ENCODE data around the gene CMKLR1. TPM values are rescaled to one million over a fixed set of nuclear protein-coding genes. Genes with fewer than 3 reads are reported as not detected.

CMKLR1 gene
- total and polyA plus RNA-seq, 10 of the 15 experiments (the other 5 are each of a cell fraction or from before 2014, with no cell fraction given), result 13.8 to 52.3 (median 26.2) TPM

DNA sequence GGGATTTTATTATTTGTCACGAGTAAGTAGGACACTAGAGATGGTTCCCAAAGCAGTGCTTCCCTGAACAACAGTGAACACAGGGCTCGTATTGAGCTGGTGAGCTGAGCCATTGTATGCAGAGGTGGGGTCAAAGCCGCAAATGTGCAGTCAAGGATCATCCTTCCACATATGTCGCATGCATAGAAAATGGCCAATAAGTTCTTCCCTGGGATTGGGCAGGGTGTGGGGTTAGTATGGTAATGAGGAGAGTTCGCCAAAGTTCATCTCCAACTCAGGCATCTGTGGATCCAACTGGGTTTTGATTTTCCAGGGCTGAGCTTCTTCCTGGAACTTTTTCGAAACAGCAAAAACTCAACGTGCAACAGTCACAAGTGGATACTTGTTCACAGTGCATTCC lies 86.6 kb downstream of the CMKLR1 start (continued):
- TF ChIP-seq EED (IDR thresholded peaks at IDR 0.05; ENCODE audit: low read depth) (no peak), BHLHE40 (IDR thresholded peaks at IDR 0.05; ENCODE audit: borderline replicate concordance in 1 of 2, low read depth in 2 of 2, low read length in 1 of 2) (no peak), SREBF1 (IDR thresholded peaks at IDR 0.05; ENCODE audit: low read length) (no peak)

DNA sequence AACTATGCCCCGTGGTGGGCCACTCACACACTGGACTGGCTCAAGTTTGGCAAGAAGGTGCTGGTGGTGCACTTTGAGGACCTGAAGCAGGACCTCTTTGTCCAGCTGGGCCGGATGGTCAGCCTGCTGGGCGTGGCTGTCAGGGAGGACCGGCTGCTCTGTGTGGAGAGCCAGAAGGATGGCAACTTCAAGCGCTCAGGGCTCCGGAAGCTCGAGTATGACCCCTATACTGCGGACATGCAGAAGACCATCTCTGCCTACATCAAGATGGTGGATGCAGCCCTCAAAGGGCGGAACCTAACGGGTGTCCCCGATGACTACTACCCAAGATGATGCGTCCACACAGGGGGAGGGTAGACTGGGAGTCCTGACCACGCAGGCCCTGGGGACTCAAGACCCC lies 91.1 kb downstream of the CMKLR1 start:
- RAD21 ChIA-PET (ENCODE audit: unreplicated experiment), result no interaction called here
- H3K36me3 ChIP-seq (ENCODE audit: control insufficient read depth in 2 of 2, insufficient read depth in 2 of 2, low read length in 1 of 2), result no peaks in the 10 kb centered on the region
- in situ Hi-C loops (cut with MboI) (no loop called here), intact Hi-C loops (cut with micrococcal nuclease; ENCODE audit: unreplicated experiment) (no loop called here)
- FAIRE-seq, result no peak
- no peak overlapping the region for H2AFZ ChIP-seq (ENCODE audit: control insufficient read depth, low read depth, low read length)
- no peaks in the 10 kb centered on the region for H3K79me2 ChIP-seq (ENCODE audit: control insufficient read depth, insufficient read depth, low read length)
- WGBS (ENCODE audit: insufficient coverage, insufficient replicate concordance, low lambda C conversion rate, missing lambda C conversion rate), result 36% methylated on average over 13 of the region's 13 CpGs
- no peaks in the 10 kb centered on the region for H4K20me1 ChIP-seq (ENCODE audit: control insufficient read depth, insufficient read depth)
- no peaks in the 10 kb centered on the region for H3K9me3 ChIP-seq (replicated peaks; ENCODE audit: control insufficient read depth, insufficient read depth, low read length)
- peaks cover 0 to 6% of the 10 kb centered on the region in 2 experiments; a peak in 3 of 4 replicates for H3K27me3 ChIP-seq (replicated peaks in 1 of 2; ENCODE audit: control insufficient read depth in 2 of 2, insufficient read depth in 2 of 2, low read length in 1 of 2)
- no peak for ATAC-seq
- TF ChIP-seq POLR2AphosphoS5 (IDR thresholded peaks at IDR 0.05; ENCODE audit: low read length) (no peak), MEF2A (IDR thresholded peaks at IDR 0.05; ENCODE audit: insufficient read depth, low read depth, low read length) (no peak), POU2F2 (IDR thresholded peaks at IDR 0.05; ENCODE audit: borderline replicate concordance, low read depth, low read length) (no peak), STAT1 (conservative IDR thresholded peaks at IDR 0.05) (no peak), CHD1 (IDR thresholded peaks at IDR 0.05; ENCODE audit: low read depth, low read length) (no peak), ZNF24 (IDR thresholded peaks at IDR 0.05) (no peak), ZNF217 (IDR thresholded peaks at IDR 0.05) (no peak)
- TF ChIP-seq, protein P1, sequence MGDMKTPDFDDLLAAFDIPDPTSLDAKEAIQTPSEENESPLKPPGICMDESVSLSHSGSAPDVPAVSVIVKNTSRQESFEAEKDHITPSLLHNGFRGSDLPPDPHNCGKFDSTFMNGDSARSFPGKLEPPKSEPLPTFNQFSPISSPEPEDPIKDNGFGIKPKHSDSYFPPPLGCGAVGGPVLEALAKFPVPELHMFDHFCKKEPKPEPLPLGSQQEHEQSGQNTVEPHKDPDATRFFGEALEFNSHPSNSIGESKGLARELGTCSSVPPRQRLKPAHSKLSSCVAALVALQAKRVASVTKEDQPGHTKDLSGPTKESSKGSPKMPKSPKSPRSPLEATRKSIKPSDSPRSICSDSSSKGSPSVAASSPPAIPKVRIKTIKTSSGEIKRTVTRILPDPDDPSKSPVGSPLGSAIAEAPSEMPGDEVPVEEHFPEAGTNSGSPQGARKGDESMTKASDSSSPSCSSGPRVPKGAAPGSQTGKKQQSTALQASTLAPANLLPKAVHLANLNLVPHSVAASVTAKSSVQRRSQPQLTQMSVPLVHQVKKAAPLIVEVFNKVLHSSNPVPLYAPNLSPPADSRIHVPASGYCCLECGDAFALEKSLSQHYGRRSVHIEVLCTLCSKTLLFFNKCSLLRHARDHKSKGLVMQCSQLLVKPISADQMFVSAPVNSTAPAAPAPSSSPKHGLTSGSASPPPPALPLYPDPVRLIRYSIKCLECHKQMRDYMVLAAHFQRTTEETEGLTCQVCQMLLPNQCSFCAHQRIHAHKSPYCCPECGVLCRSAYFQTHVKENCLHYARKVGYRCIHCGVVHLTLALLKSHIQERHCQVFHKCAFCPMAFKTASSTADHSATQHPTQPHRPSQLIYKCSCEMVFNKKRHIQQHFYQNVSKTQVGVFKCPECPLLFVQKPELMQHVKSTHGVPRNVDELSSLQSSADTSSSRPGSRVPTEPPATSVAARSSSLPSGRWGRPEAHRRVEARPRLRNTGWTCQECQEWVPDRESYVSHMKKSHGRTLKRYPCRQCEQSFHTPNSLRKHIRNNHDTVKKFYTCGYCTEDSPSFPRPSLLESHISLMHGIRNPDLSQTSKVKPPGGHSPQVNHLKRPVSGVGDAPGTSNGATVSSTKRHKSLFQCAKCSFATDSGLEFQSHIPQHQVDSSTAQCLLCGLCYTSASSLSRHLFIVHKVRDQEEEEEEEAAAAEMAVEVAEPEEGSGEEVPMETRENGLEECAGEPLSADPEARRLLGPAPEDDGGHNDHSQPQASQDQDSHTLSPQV (IDR thresholded peaks at IDR 0.05), result no peak
- TF ChIP-seq, protein P2, sequence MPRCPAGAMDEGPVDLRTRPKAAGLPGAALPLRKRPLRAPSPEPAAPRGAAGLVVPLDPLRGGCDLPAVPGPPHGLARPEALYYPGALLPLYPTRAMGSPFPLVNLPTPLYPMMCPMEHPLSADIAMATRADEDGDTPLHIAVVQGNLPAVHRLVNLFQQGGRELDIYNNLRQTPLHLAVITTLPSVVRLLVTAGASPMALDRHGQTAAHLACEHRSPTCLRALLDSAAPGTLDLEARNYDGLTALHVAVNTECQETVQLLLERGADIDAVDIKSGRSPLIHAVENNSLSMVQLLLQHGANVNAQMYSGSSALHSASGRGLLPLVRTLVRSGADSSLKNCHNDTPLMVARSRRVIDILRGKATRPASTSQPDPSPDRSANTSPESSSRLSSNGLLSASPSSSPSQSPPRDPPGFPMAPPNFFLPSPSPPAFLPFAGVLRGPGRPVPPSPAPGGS (IDR thresholded peaks at IDR 0.05; ENCODE audit: borderline replicate concordance, insufficient read depth, low read depth, low read length, poor library complexity, severe bottlenecking), result no peak
- TF ChIP-seq, protein P3, sequence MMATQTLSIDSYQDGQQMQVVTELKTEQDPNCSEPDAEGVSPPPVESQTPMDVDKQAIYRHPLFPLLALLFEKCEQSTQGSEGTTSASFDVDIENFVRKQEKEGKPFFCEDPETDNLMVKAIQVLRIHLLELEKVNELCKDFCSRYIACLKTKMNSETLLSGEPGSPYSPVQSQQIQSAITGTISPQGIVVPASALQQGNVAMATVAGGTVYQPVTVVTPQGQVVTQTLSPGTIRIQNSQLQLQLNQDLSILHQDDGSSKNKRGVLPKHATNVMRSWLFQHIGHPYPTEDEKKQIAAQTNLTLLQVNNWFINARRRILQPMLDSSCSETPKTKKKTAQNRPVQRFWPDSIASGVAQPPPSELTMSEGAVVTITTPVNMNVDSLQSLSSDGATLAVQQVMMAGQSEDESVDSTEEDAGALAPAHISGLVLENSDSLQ (IDR thresholded peaks at IDR 0.05), result no peak
- TF ChIP-seq, protein P4, sequence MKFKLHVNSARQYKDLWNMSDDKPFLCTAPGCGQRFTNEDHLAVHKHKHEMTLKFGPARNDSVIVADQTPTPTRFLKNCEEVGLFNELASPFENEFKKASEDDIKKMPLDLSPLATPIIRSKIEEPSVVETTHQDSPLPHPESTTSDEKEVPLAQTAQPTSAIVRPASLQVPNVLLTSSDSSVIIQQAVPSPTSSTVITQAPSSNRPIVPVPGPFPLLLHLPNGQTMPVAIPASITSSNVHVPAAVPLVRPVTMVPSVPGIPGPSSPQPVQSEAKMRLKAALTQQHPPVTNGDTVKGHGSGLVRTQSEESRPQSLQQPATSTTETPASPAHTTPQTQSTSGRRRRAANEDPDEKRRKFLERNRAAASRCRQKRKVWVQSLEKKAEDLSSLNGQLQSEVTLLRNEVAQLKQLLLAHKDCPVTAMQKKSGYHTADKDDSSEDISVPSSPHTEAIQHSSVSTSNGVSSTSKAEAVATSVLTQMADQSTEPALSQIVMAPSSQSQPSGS (IDR thresholded peaks at IDR 0.05; ENCODE audit: low read length), result no peak
- BruUV-seq (replicated peaks), result no TSS peak
- no peaks in the 10 kb centered on the region for H3K4me1 ChIP-seq (ENCODE audit: control insufficient read depth, insufficient read depth, low read length)
- POLR2A ChIA-PET, result no interaction called here
- H3K4me2 ChIP-seq (ENCODE audit: control insufficient read depth, insufficient read depth), result no peak overlapping the region
- SMC1A ChIA-PET (ENCODE audit: uncharacterized antibody, unreplicated experiment), result no interaction called here
- no peak for DNase-seq (ENCODE audit: low read depth, low spot score)
- H3K9ac ChIP-seq (ENCODE audit: control insufficient read depth, insufficient read depth, low read length), result no peak overlapping the region
- H3K27ac ChIP-seq (ENCODE audit: control insufficient read depth, insufficient read depth), result no peak overlapping the region
- no peak overlapping the region for H3K4me3 ChIP-seq
- CTCF ChIA-PET, result no interaction called here
